ENCODE data around the gene TXNRD1. TPM values are rescaled to one million over a fixed set of nuclear protein-coding genes. Genes with fewer than 3 reads are reported as not detected.
"Not testable (repeated sequence)": the region's sequence is repeated elsewhere in the genome, so short reads cannot be mapped to it uniquely, and the experiment has no call there.

Gene TXNRD1
- total and polyA plus RNA-seq, 8 donors: 54.6 to 174 (median 61.1) TPM

GRCh38 chr12:104328790-104329189, 113.2 kb downstream of the TXNRD1 start:
- Histone ChIP-seq H3K4me1 (no peaks in the 10 kb centered on the region), H3K9me3 (no peaks in the 10 kb centered on the region), H3K36me3 (peaks cover 0 to 98% of the 10 kb centered on the region in 2 donors), H3K27me3 (no peaks in the 10 kb centered on the region), H3K4me3 (no peak overlapping the region), H3K27ac (no peak overlapping the region)
- TF ChIP-seq CTCF (IDR thresholded peaks at IDR 0.05): no peak
- ATAC-seq: no peak
- intact Hi-C loops (cut with DNase I): no loop called here
- no peak for DNase-seq

GRCh38 chr12:104329707-104330532, 114.3 kb downstream of the TXNRD1 start:
- H3K27ac ChIP-seq: no peak overlapping the region
- no peak for TF ChIP-seq CTCF (IDR thresholded peaks at IDR 0.05)
- H3K4me3 ChIP-seq: no peak overlapping the region
- intact Hi-C loops (cut with DNase I): no loop called here
- no peaks in the 10 kb centered on the region for H3K9me3 ChIP-seq
- DNase-seq (no peak), ATAC-seq (no peak)
- H3K4me1 ChIP-seq: no peaks in the 10 kb centered on the region
- no peaks in the 10 kb centered on the region for H3K27me3 ChIP-seq
- peaks cover 0 to 98% of the 10 kb centered on the region in 2 donors for H3K36me3 ChIP-seq

DNA sequence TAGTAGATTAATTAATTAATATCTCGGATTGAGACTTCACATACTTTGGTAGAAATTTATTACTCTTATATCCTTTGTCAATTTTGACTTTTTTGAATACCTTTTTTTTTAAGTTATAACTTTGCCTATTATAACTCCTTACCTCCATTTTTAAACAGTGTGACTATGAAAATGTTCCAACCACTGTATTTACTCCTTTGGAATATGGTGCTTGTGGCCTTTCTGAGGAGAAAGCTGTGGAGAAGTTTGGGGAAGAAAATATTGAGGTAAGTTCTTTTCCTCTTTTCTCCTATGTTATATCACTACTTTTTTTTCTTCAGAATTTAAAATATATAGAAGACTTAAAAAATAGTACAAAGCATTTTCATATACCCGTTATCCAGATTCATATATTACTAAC, 115.8 kb downstream of the TXNRD1 start:
- intact Hi-C loops (cut with DNase I): no loop called here
- no peaks in the 10 kb centered on the region for H3K9me3 ChIP-seq
- DNase-seq: no peak
- no peak for TF ChIP-seq CTCF (IDR thresholded peaks at IDR 0.05)
- H3K4me3 ChIP-seq: no peak overlapping the region
- H3K36me3 ChIP-seq: peaks cover 0 to 98% of the 10 kb centered on the region in 2 donors
- no peak overlapping the region for H3K27ac ChIP-seq
- no peaks in the 10 kb centered on the region for H3K27me3 ChIP-seq
- H3K4me1 ChIP-seq: no peaks in the 10 kb centered on the region
- ATAC-seq: no peak

DNA sequence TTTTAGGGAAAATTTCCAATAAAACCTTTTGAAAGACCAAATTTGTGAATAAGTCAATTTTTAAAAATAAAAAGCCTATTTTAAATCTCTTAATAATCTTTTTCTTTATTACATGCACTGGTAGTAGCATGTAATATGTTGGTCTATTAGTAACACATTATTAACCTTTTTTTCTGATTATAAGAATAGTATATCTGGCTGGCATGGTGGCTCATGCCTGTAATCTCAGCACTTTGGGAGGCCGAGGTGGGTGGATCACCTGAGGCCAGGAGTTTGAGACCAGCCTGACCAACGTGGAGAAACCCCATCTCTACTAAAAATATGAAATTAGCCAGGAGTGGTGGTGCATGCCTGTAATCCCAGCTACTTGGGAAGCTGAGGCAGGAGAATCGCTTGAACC, 116.7 kb downstream of the TXNRD1 start:
- intact Hi-C loops (cut with DNase I); H3K9me3 ChIP-seq; H3K27ac ChIP-seq; DNase-seq; H3K27me3 ChIP-seq; ATAC-seq; H3K4me1 ChIP-seq; H3K4me3 ChIP-seq: not testable (repeated sequence)
- peaks cover 0 to 98% of the 10 kb centered on the region in 2 donors for H3K36me3 ChIP-seq

DNA sequence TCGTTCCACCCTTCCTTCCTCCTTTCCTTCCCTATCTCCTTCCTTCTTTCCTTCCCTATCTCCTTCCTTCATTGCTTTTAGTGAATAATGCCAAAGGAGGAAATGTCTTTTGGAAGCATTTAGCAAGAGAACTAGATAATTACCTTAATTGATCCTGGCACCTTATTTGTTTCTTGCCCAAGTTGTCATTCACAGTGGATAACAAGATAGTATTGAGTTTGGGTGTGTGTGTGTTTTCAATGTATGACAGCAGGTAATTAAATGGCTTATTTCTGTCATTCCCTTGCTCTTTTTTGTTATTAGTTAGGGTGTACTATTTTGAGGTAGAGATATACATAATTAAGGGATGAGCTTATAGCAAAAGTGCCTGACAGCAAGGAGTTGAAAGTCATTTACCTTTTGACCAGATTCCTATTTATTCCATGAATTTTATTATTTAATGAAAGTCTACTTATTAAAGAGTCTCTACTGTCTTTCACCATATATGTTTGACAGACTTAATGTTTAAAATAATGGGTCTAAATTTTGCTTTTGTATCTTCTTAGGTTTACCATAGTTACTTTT, 118.2 kb downstream of the TXNRD1 start:
- intact Hi-C loops (cut with DNase I): no loop called here
- no peak overlapping the region for H3K27ac ChIP-seq
- H3K4me3 ChIP-seq: no peak overlapping the region
- no peak for TF ChIP-seq CTCF (IDR thresholded peaks at IDR 0.05)
- ATAC-seq: no peak
- H3K27me3 ChIP-seq: no peaks in the 10 kb centered on the region
- no peaks in the 10 kb centered on the region for H3K9me3 ChIP-seq
- H3K36me3 ChIP-seq: peaks cover 0 to 98% of the 10 kb centered on the region in 2 donors
- DNase-seq: no peak
- no peaks in the 10 kb centered on the region for H3K4me1 ChIP-seq

Data from left lung (tissue), 10 donors.